GM13977 (cell line): ENCODE data around the gene BTK.

Source experiments
- DNase-seq: peaks from one replicate; pipeline ENCODE4 v3.0.0; 2012; ENCODE audit warnings: low spot score
- CTCF ChIP-seq: IDR thresholded peaks from 2 replicates; pipeline ENCODE4 v1.5.1; 2012; ENCODE audit warnings: mild to moderate bottlenecking, control low read depth; ENCODE audit not compliant: insufficient read depth; ENCODE audit errors: extremely low read depth, missing control alignments
- in situ Hi-C: fragments of 300-500 bp; cut with MboI; formaldehyde crosslinking; loops from one replicate; pipeline ENCODE4 v1.12.0; 2022; ENCODE audit warnings: low sequenced_read_pairs, low pct_unique_long_range_greater_than_20kb, mixed read lengths, inconsistent platforms; ENCODE audit not compliant: unreplicated experiment

The BTK gene

GRCh38 chrX:101303790-101304189 is 82.2 kb downstream of the BTK start:
- in situ Hi-C loops = no loop called here
- DNase-seq = no peak
- TF ChIP-seq CTCF = no peak
